Right ventricle myocardium superior (tissue), 1 donor: ENCODE measurements around the gene PLCB3. TPM values are rescaled to one million over a fixed set of nuclear protein-coding genes. Genes with fewer than 3 reads are reported as not detected.

Experiments
- ATAC-seq: fragments of 200-7000 bp; cut with Tn5 transposase; one replicate; pipeline ENCODE4 v1.9.1; 2020; ENCODE audit warnings: mild to moderate bottlenecking; ENCODE audit not compliant: poor library complexity
- DNase-seq: peaks from one replicate; pipeline ENCODE4 v3.0.0-alpha.2; 2020
- intact Hi-C: fragments of 100-400 bp; cut with DNase I; formaldehyde crosslinking; loops from one replicate; pipeline ENCODE4 v1.11.2; 2022
- total RNA-seq: library from RNA; stranded (reverse); fragmentation: NEBNext Ultra II Directional; extraction: Animal tissue kit (Norgen Biotek cat#: 25700); gene quantifications from one replicate; pipeline ENCODE4 v1.2.1, GENCODE V29; 2021
- donor health status: DM: no; HTN: yes; CAD: no; lungs with severe emphysema.

Gene PLCB3
- total RNA-seq, 1 donor from 2014 or later = 11.3 TPM

GRCh38 chr11:64219354-64219684 lies 32.0 kb upstream of the PLCB3 start:
- peak; percentile 33 for DNase-seq
- no peak for ATAC-seq
- intact Hi-C loops = no loop called here

GRCh38 chr11:64219755-64220154 lies 31.6 kb upstream of the PLCB3 start:
- intact Hi-C loops = no loop called here
- ATAC-seq (no peak), DNase-seq (no peak)

- DNase-seq (no peak), ATAC-seq (no peak)
- intact Hi-C loops = no loop called here
Measured at GRCh38 chr11:64220271-64220670, 31.1 kb upstream of the PLCB3 start.

- ATAC-seq (no peak), DNase-seq (no peak)
- intact Hi-C loops = no loop called here
Measured at GRCh38 chr11:64220798-64221197, 30.5 kb upstream of the PLCB3 start.

- DNase-seq (no peak), ATAC-seq (no peak)
- intact Hi-C loops = no loop called here
Measured at GRCh38 chr11:64222651-64223000, 28.7 kb upstream of the PLCB3 start.

GRCh38 chr11:64223001-64223651 lies 28.2 kb upstream of the PLCB3 start:
- DNase-seq (no peak), ATAC-seq (no peak)
- intact Hi-C loops = no loop called here

- DNase-seq = no peak
- intact Hi-C loops = no loop called here
- no peak for ATAC-seq
Measured at GRCh38 chr11:64224151-64224890, 27.0 kb upstream of the PLCB3 start.

GRCh38 chr11:64224891-64225607 lies 26.3 kb upstream of the PLCB3 start:
- ATAC-seq (no peak), DNase-seq (no peak)
- intact Hi-C loops = no loop called here

- ATAC-seq (peak; percentile 84), DNase-seq (peak; percentile 94)
- intact Hi-C loops = no loop called here
Measured at GRCh38 chr11:64225608-64226506, 25.5 kb upstream of the PLCB3 start, which contains the start of the genes NUDT22 and TRPT1. Gene NUDT22, plus strand, starts transcription at chr11:64226274. Its CDS starts 379 bp downstream, at chr11:64226653. Gene TRPT1, minus strand, starts transcription at chr11:64226186. Its CDS starts 326 bp downstream, at chr11:64225860.

- intact Hi-C loops = no loop called here
- peak; percentile 45 for ATAC-seq
- peak; percentile 81 for DNase-seq
Measured at GRCh38 chr11:64226507-64227051, 24.8 kb upstream of the PLCB3 start.

- intact Hi-C loops = no loop called here
- DNase-seq (no peak), ATAC-seq (no peak)
Measured at GRCh38 chr11:64227405-64227956, 23.8 kb upstream of the PLCB3 start.

GRCh38 chr11:64229090-64229743 lies 22.1 kb upstream of the PLCB3 start:
- DNase-seq = peak; percentile 41
- intact Hi-C loops = no loop called here
- no peak for ATAC-seq

GRCh38 chr11:64229744-64230170 lies 21.6 kb upstream of the PLCB3 start:
- ATAC-seq = no peak
- intact Hi-C loops = no loop called here
- DNase-seq = no peak

GRCh38 chr11:64230171-64230984 lies 21.0 kb upstream of the PLCB3 start, which contains the start of gene DNAJC4:
Gene DNAJC4, plus strand, starts transcription at chr11:64230548. Its CDS starts 307 bp downstream, at chr11:64230855.
- DNase-seq = peak; percentile 96
- intact Hi-C loops = no loop called here
- peak; percentile 69 for ATAC-seq

- DNase-seq (no peak), ATAC-seq (no peak)
- intact Hi-C loops = no loop called here
Measured at GRCh38 chr11:64230985-64231365, 20.4 kb upstream of the PLCB3 start.

- intact Hi-C loops = no loop called here
- DNase-seq = no peak
- ATAC-seq = no peak
Measured at GRCh38 chr11:64231546-64231945, 19.8 kb upstream of the PLCB3 start.
